A673 (cell line): ENCODE results near the gene ETV6.

Experiments
- CTCF ChIP-seq: fragments of 300-800, 200-600 bp; sonication (generic); conservative IDR thresholded peaks from 2 replicates; pipeline ENCODE4 v1.5.1; 2017; ENCODE audit warnings: low read depth, mild to moderate bottlenecking, antibody characterized with exemption, low read length, moderate library complexity, mixed read lengths
- EZH2 ChIP-seq: fragments of 200-600 bp; sonication (generic); IDR thresholded peaks from 2 replicates; pipeline ENCODE4 v1.6.1; 2017; ENCODE audit warnings: borderline replicate concordance, low read depth, mild to moderate bottlenecking, mixed read lengths, antibody characterized with exemption, low read length; ENCODE audit not compliant: poor library complexity, severe bottlenecking

- TF ChIP-seq CTCF (no peak), EZH2 (no peak)
Observed at GRCh38 chr12:11628353-11628752, 21.1 kb upstream of the ETV6 start.
